NCI-H2196 treated with DMSO at 0.1 percent for 48 hours (cell line): ENCODE data around the gene CDH18.

ENCODE experiments used
- DNase-seq: peaks from one replicate; lab custom pipeline; 2025; ENCODE audit not compliant: unreplicated experiment; lab: John Stamatoyannopoulos, UW

CDH18 gene

DNA sequence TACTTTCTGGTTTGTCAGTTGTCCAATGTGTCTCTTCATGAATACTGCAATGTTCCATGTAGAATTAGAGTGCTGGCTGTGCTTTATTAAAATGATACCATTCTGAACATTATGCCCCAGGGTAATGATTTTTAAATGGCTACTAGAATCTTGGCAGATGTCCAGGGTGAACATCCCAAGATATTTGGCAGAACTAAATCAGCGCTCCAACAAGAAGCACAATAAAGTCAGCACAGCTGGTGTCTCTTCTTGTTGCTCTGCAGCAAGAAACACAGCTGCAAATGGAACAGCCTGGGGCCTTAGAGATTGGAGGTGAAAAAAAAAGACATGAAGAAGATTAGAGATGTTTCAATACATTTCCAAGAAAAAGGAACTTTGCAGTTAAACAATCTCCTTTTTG lies 248.3 kb downstream of the CDH18 start:
- DNase-seq = no peak

DNA sequence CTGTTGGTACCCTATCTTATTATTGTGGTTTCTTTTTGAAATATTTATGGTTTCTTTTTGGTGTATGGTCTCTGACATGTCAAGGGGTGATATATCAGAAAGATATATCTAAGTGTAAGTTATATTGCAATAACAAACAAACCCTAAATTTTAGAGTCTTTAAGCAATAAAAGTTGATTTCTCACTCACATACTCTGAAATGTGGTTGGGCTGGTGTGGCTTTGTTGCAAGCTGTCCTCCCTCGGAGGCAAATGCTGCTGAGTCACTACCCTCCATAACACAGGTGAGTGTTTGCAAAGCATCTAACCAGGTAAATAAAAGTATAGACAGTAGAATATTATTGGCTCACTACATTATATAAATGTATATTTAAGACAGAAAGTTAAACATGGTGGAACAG lies 253.2 kb downstream of the CDH18 start:
- DNase-seq = no peak

DNA sequence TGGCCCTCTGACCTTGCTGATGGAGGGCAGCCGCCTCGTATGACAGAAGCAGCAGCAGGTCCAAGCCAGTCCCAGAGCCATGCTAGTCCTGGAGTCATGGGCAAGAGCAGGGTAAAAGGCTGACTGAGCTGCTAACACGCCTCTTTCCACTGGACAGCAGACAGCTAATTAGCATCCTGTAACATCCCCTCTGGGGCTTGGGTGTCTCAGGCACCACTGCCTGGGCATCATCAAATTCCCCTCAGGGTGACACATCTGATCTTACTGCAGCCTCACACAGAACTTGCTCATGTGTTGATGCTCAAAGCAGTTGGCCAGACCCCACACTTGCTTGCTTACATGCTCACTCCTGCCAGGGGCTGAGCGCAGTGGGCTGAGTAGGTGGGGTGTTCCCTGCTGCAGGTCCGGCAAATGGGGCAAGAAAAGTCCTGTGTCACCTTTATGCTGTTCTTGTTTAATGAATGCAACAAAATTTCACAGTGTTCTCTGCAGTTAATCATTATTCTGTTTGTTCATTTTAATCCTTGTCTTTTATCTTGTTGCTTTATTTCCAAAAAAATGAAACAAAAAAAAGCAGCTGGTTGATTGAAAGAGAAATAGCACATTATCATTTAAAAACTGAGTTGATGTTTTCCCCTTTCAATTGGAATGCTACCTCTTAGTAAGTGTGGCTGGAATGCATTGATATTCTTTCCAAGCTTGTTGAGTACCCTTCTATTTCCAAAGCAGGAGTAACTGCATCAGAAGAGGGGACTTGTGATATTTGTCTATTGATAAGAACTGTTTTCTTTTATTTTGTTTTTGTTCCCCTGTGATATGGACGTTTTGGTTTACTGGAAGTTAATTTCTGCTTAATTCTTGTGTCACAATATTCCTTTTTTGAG lies 254.1 kb downstream of the CDH18 start:
- DNase-seq = no peak

DNA sequence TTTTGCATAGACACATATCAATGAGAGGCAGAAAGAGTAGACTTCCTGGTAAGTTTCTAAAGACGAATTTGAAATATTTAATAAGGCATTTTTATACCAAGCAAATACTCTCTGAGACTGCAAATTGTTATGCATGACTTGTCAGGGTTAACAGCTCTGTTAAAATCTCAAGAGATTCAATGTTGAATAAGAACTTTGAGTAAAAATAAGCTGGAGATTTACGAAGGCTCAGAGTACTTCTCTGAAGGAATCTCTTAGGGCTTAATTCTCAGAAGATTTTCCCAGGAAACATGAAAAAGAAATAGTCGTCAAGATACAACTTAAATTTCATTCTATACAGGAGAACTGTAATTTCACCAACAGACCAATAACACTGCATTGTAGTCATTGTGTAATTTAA lies 259.4 kb downstream of the CDH18 start:
- DNase-seq = no peak

DNA sequence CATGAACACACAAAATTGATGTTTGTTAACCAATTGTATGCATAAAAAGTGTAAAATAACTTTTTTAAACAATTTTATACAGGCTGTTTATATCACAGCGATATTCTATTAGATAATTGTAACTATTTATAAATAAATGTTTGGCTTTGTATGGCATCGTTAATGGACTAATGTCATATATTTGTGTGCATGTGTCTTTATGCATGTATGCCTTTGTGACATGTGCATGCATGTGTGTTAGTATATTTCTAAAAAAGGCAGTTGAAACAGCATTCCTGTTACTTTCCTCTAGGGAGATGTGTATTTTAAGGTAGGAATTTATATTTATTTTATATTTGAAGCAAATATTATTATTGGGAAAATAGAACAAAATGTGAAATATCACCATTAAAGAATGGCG lies 268.9 kb downstream of the CDH18 start:
- DNase-seq = no peak

DNA sequence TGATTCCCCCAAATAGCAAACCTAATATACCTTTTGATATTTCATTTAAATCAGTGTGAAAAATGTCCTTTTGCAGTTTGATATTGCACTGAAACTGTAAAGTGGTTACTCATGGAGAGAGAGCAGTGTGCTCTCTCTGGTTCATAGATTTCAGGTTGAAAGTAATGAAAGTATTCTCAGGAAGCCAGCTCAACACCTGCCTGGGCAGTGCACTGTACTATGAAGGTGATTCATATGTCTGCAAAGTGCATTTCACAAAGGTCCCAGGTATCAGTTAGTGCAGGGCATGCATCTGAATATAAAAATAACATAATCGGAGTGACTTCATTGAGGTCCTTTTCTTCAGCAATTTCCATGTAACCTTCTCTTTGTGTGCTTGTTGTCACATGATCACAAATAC lies 274.3 kb downstream of the CDH18 start:
- DNase-seq = no peak

DNA sequence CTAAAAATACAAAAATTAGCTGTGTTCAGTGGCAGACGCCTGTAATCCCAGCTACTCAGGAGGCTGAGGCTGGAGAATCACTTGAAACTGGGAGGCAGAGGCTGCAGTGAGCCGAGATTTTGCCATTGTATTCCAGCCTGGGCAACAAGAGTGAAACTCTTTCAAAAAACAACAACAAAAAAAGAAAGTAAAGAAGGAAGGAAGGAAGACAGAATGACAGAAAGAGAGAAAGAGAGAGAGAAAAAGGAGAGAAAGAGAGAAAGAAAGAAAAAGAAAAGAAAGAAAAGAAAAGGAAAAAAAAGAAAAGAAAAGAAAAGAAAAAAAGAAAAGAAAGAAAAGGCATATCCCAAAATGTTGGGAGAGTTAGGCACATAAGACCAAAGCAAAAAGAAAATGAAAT lies 278.6 kb downstream of the CDH18 start:
- DNase-seq = no peak

DNA sequence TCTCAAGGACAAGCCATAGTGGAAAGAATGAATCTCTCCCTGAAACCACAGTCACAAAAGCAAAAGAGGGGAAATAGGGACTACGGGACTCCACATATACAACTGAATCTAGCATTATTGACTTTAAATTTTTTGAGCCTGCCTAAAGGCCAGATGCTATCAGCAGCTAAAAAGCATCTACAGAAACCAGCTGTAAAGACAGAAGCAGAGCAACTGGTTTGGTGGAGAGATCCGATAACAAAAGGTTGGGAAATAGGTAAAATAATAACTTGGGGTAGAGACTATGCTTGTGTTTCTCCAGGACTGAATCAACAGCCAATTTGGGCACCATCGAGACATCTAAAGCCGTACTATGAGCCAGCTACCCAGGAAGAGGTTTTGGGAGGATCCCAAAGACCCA lies 281.2 kb downstream of the CDH18 start:
- no peak for DNase-seq

DNA sequence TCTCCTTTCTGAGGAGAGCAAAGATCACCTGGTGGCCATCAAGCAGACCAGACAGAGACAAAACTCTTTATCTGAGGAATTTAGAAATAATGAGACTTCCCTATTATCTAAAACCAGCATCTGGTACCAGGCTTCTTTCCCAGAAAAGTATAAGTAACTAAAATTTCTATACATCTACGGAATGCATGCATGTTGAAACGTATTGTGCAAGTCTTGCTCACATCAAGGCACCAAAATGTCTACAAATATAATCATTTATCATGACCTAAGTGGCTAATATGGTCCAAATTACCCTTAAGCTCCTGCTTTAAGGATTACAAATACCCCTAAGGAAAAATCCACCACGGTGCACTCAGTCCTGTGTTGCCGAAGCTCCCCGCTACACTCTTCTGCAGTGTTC lies 286.3 kb downstream of the CDH18 start:
- DNase-seq = no peak

DNA sequence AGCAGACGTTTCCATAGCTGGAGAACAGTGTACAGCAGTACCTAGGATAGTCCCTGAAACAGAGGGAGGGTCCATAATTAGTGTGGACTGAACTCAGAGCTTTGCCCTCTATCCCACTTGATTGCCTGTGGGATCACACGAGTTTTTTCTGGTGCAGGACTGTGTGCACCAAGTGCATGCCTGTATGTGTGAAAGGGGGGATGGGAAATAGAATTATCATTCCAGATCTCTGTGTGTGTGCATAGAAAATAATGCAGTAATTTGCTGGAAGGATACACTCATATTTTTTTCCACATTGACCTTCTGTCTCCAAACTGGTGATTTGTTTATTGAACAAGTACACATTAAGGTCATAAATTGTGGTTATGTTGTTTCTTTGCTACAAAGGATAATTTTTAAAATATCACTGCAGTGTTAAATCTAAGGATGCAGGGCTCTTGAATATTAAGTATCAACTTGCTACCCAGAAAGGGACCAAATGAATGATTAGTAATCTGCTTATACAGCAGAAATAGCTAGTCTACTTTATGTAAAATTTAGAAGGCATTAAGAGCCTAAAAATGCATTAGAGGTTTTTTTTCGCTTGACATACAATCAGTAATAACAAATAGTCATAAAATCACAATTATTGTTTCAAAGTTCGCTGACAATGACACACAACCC lies 292.9 kb downstream of the CDH18 start:
- DNase-seq = no peak

DNA sequence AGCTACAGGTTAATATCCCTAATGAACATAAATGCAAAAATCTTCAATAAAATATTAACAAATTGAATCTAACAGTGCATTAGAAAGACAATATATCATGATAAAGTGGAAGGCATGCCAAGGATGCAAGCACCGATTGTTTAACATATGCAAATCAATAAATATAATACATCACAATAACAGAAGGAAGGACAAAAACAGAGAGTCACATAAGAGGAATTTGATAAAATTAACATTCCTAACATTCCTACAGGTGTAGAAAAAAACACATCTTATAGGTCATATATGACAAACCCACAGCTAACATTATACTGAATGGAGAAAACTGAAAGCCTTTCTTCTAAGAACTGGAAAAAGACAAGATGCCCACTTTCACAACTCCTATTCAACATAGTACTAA lies 297.0 kb downstream of the CDH18 start:
- DNase-seq = no peak

DNA sequence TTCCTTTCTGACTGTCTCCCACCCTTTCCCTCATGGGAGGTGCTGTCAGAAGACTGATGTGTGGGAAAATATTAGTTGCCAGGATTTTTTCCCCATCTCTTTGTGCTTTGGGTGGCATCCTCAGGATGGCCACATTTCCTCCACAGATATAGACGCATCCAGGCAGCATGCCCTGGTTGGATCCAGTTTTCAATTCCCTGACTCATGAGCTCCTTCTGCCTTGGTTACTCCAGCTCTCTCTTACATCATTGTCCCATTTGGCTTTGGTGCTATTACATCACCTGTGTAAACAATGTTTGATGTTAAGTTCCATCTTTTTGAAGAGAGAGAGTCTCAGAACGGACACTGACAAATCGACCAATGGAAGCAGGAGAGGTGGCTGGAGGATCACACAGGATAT lies 302.5 kb downstream of the CDH18 start:
- no peak for DNase-seq

DNA sequence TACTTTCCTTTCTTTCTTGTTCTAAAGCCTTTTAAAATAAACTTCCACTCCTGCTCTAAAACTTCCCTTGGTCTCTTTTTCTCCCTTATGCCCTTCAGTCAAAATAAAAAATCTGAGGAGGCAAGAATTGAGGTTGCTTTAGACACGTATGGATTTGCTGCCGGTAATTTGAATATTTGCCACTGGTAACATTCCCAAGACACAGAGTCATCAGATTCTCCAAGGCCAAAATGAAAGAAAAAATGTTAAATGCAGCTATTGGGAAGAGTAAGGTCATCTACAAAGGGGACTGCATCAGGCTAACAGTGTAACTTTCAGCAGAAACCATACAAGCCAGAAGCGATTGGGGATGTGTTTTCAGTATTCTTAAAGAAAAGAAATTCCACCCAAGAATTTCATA lies 311.1 kb downstream of the CDH18 start:
- no peak for DNase-seq

DNA sequence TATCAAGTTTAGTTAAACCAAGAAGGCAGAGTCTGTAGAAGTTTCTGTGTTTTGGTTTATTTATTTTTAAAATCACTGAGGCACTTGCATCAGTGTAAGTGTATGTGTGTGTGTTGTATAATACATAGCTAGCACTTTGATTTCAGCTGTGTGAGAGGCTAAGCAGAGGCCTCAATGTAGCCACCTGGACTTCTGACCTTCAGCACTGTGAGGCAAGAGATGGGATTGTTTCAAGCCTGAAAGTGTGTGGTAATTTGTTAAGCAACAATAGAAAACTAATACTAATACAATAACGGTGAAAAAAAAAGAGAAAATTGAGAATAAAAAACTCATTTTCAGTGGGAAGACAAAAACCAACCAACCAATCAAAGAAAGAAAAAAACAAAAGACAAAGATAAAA lies 327.3 kb downstream of the CDH18 start:
- no peak for DNase-seq

DNA sequence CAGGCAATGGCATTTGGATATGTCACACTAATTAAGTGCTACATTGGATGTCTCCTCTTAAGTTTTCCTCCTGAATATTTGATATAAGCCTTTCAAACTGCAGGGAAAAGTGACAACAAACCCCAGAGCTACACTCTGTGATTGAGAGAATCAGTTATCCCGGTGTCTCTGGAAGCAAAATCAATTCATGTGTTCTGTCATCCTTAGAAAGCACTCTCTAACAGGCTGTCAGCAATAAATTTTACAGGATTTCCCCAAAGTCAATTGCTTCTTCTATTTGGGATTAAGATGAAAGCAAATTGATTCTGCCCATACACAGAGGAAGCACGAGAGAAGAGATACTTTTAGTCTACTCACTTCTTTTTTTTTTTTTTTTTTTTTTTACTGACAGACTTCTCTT lies 332.4 kb downstream of the CDH18 start:
- DNase-seq = no peak

DNA sequence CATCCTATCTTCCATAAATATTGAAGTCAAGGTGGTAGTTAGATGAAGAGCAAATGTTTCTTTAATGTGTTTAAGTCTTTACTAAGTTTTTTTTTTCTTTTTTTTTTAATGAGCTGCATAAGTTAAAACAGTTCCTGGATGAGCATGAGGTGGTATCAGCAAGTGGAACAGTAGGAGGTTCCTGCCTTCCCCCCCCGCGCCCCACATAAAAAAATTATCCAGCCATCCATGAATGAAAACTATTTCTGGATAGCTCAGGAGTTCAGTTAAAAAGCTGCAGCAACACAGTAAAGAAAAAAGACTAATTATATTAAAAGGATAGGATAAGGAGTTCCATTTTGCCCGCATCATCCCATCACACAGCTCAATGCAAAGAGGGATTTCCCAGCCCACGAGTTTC lies 349.5 kb downstream of the CDH18 start:
- no peak for DNase-seq

DNA sequence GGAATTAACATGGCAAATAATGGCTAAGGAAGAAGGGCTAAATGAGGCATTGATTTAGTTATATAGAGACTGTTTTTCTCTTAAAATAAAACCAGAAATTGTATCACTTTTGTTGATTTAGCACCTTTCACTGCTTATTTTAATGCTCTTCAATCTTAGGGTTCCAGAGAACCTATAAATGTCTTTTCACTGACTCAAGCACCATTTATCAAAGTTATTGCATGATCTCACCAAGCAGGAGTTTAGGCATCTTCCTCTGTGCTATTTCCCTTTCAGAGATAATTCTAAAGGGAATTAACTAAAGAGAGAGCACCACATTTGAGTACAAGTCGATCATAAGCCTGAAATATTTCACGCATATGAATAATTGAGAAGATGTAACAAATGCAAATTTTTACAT lies 357.1 kb downstream of the CDH18 start:
- no peak for DNase-seq

DNA sequence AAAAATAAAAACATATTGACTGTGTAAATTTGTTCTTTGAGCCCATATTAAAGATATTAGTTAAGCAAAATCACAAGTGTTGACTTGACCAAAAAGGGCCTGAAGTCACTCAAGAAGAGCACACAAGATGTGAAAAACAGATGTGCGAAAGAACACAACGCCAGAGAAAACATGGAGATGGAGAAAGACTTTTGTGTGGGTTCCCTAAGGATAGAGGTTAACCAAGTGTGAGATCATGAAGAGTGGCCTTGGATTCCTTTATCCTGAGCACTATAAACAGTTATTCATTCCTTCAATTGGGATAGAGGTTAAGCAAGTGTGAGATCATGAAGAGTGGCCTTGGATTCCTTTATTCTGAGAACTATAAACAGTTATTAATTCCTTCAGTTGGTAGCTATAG lies 361.8 kb downstream of the CDH18 start:
- no peak for DNase-seq

DNA sequence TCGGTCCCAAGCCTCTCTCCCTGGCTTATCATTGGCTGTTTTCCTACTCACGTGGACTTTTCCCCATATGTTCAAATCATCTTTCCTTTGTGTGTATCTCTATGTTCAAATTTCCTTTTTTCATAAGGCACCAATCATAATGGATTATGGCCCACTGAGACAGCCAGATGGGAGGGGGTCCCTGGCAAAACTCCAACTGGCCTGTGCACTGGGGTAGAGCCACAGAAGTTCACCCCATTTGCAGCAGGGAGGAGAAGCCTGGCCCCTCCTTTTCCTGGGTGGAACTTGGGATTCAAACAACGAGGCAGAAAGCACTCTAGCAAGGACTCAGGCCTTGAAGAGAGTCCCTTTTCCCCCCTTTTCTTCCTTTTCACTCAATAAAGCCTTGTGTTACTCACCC lies 362.4 kb downstream of the CDH18 start:
- DNase-seq = no peak

DNA sequence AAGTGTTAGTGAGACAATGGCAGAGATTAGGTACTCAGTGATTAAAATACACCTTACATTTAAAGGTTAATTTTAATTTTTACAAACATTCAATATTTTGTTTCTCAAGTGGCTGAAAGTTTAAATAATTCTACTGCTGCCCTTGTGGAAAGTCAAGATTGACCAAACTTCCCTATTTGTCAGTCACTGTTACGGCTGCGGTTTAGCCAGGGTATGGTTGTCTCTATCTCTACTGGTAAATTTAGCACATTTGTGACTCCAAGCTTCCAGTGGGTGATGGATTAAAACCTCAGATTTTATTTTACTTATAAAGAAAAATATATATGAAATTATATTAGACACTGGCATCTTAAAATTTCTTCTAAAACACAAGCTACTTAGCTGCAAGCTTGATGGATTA lies 368.4 kb downstream of the CDH18 start:
- DNase-seq = no peak

DNA sequence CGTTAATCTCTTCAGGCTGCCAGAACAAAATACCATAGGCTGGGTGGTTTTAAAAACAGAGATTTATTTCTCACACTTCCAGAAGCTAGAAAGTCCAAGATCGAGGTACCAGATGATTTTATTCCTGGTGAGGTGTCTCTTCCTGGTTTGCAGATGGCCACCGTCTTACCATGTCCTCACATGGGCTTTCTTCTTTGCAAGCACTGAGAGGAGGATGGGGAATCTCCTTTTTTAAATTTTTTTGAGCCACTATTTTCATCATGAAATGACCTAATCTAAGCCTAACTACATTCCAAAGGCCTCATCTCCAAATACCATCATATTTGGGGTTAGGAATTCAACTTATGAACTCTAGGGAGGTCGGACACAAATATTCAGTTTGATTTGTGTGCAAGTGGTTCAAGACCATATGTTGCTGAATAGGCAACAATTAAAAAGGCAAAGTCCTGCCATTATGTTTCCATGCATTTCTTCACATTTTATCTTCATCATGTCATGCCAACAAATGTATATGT lies 371.2 kb downstream of the CDH18 start:
- DNase-seq = no peak

DNA sequence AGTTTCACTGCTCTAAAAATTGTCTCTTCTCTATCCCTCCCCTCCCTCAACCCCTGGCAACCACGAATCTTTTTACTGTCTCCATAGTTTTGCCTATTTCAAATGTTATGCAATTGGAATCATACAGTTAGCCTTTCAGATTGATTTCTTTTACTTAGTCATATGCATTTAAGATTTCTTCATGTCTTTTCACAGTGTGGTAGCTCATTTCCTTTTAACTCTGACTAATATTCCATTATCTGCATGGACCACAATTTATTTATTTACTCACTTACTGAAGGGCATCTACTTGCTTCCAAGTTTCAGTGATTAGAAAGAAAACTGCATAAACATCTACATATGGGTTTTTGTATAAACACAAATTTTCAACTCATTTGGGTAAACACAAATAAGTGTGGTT lies 372.3 kb downstream of the CDH18 start:
- no peak for DNase-seq

DNA sequence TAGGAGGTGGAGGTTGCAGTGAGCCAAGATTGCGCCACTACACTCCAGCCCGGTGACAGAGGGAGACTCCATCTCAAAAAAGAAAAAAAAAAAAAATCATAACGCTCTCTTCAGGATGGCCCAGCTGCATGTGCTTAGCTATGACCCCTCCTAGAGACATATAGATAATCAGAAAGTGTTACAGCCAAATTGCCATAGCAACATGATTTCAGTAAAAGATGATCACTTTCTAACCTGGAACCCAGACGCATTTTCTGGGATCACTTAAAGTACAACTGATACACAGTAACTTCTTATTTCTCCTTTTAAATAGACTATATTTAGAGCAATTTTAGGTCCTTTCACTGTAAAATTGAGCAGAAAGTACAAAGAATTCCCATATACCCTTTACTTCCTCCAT lies 372.9 kb downstream of the CDH18 start:
- DNase-seq = no peak
